GM12801 (cell line): ENCODE measurements around the gene TOP2A.

Experiments used
- CTCF ChIP-seq: IDR thresholded peaks from one replicate; pipeline ENCODE4 v1.5.1; 2011; ENCODE audit warnings: control low read depth; ENCODE audit not compliant: insufficient read length; ENCODE audit errors: extremely low read depth

TOP2A gene

GRCh38 chr17:40443196-40443987, 25.7 kb upstream of the TOP2A start, which contains the start of gene IGFBP4:
IGFBP4 (plus strand) TSS chr17:40443450; CDS start chr17:40443736, 286 bp downstream.
- no peak for TF ChIP-seq CTCF

GRCh38 chr17:40442392-40443195, 24.9 kb upstream of the TOP2A start:
- TF ChIP-seq CTCF: no peak

- no peak for TF ChIP-seq CTCF
Observed at GRCh38 chr17:40440166-40440565, 22.5 kb upstream of the TOP2A start.

GRCh38 chr17:40437095-40437732, 19.5 kb upstream of the TOP2A start:
- no peak for TF ChIP-seq CTCF

GRCh38 chr17:40436636-40437035, 18.9 kb upstream of the TOP2A start:
- no peak for TF ChIP-seq CTCF

- TF ChIP-seq CTCF: no peak
Observed at GRCh38 chr17:40433551-40434415, 16.1 kb upstream of the TOP2A start.
